AG20443 (cell line): ENCODE measurements around the gene TRAF4.
A peak's percentile ranks its signal among the peaks of the same experiment; 100 is the strongest.
"Not testable (repeated sequence)": the region's sequence is repeated elsewhere in the genome, so short reads cannot be mapped to it uniquely, and the experiment has no call there.

Source experiments
- DNase-seq: peaks from one replicate; pipeline ENCODE4 v3.0.0; 2012; ENCODE audit warnings: low spot score, mixed read lengths

TRAF4 gene

GRCh38 chr17:28729950-28730330, 13.9 kb upstream of the TRAF4 start:
- no peak for DNase-seq

- no peak for DNase-seq
Measured at GRCh38 chr17:28733346-28733745, 10.5 kb upstream of the TRAF4 start.

GRCh38 chr17:28734712-28735241, 9.0 kb upstream of the TRAF4 start:
- DNase-seq = no peak

GRCh38 chr17:28735242-28735722, 8.5 kb upstream of the TRAF4 start:
- DNase-seq = no peak

- not testable (repeated sequence) for DNase-seq
Measured at GRCh38 chr17:28735913-28736769, 7.7 kb upstream of the TRAF4 start.

- DNase-seq = no peak
Measured at GRCh38 chr17:28737316-28737715, 6.5 kb upstream of the TRAF4 start.

DNA sequence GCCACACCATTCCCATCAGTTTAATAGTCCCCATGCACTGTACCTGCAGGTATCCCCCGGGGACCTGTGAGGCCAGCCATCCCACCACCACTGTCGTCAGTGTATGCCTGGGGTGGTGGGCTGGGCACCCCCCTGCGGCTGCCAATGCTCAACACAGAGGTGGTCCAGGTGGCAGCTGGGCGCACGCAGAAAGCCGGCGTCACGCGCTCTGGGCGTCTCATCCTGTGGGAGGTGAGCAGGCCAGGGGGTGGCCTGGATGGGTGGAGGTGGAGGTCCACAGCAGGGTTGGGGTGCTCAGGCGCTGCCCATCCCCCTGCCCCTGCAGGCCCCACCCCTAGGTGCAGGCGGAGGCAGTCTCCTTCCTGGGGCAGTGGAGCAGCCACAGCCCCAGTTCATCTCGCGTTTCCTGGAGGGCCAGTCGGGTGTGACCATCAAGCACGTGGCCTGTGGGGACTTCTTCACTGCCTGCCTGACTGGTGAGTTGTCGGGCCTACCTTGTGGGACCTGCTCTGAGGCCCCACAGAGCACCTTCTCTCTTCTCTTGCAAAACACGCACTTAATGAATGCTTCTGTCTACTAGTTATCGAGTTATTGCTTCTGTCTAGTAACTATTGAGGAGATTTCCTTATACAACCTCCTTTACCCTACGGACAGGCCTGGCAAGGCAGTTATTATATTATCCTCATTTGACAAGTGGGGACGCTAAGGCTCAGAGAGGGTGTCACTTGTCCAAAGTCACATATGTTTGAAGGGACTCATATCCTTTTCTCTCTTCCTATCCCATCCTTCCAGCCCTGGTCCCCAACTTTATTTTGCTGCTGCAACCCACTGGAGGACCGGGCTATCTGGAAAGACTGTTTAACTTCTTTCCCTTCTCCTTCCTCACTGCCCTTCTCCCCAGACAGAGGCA, 5.8 kb upstream of the TRAF4 start:
- DNase-seq = no peak

- DNase-seq = no peak
Measured at GRCh38 chr17:28738680-28739384, 5.0 kb upstream of the TRAF4 start.

DNA sequence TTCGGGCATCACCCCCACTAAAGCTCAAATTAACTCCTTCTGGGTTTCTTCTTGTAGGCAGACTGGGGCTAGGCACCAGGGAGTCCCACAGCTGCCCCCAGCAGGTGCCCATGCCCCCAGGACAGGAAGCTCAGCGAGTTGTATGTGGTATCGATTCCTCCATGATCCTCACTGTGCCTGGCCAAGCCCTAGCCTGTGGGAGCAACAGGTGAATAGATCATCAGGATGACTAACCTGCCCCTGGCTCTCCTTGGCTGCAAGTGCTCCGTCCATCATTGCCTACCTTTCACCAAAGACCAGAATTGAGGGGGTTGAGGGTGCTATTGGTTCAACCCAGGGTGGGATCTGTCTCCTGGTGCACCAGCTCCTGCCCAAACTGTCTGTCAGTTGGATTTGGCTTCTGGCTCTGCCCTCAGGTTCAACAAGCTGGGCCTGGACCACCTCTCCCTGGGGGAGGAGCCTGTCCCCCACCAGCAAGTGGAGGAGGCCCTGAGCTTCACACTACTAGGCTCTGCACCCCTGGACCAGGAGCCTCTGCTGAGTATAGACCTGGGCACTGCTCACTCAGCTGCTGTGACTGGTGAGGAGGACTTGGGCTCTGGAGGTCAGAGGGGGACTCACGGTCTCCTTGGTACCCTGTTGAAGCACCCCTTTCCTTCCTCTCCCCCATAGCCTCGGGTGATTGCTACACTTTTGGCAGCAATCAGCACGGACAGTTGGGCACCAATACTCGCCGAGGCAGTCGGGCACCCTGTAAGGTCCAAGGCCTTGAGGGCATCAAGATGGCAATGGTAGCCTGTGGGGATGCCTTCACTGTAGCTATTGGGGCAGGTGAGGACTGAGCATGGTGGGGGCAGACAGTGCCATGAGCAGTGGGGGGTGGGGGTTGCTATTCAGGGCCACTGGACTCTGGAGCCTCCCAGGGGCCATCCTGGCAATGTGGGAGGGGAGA, 3.1 kb upstream of the TRAF4 start:
- DNase-seq = no peak

DNA sequence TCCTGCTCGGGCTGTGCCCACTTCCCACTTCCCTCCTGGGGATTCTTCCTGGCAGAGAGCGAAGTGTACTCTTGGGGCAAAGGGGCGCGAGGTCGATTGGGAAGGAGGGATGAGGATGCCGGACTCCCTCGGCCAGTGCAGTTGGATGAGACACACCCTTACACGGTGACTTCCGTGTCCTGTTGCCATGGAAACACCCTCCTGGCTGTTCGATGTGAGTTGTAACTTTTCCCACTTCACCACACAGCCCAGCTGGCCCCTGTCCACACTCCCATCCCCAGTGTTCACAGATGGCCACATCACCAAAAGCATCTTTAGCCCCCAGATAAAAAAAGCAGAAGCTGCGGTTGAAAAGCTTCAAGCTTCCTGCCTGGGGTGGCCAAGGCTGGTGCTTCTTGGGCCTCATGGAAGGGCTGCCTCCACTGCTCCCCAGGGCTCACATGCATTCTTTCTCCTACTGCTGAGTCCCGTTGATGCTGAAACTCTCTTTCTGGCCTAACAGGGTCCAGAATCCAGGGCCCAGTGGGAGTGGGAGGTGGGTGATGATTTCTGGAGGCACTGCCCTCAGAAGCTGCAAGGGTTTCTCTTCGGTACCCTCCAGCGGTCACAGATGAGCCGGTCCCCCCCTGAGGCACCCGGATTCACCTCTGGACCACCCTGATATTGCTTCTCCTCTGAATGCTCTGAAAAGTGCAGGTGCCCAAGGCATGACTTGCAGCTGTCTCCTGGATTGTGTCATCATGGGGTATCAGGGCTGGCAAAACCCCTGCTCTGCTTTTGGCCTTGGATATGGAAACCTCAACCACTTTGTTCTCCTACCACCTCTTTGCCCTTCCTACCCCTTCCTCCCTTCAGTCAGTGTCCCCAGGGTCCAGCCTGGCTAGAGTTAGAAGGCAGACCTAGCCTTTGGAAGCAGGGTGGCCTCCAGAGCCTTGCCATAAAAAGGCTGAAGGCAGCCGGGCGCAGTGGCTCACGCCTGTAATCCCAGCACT, 2.2 kb upstream of the TRAF4 start:
- DNase-seq = no peak

GRCh38 chr17:28744104-28744971, 527 bp downstream of the TRAF4 start:
- DNase-seq = peak; percentile 79

GRCh38 chr17:28744972-28745785, 1.4 kb downstream of the TRAF4 start:
- peak; percentile 33 for DNase-seq

DNA sequence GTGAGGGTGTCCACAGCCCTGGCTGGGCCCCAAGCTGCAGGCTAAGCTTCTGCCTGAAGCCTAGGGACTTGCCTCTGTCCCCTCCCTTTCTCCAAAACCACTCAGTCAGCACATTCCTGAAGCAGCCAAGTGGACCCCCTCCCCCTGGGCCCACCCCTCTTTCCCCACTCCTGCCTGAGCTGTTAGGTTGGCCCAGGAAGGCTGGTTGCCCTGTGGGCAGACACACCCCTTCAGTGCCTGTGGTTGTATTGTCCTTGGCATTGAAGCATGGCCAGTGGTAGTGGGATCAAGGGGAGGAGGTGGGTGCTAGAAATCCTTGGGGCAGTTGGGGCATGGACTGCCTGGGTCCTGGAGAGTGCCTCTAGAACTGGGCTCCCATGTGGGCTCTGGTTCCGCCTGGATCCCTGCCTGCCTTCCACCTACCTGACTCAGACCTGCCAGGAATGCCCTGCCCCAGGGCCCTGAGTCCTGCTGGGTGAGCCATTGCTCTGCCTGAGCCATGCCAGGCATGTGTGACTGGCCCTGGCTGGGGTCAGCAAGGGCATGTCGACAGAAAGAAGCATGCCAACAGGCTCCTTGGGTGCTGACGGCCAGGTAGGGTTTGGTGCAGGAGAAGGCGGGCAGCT, 2.1 kb downstream of the TRAF4 start:
- no peak for DNase-seq

DNA sequence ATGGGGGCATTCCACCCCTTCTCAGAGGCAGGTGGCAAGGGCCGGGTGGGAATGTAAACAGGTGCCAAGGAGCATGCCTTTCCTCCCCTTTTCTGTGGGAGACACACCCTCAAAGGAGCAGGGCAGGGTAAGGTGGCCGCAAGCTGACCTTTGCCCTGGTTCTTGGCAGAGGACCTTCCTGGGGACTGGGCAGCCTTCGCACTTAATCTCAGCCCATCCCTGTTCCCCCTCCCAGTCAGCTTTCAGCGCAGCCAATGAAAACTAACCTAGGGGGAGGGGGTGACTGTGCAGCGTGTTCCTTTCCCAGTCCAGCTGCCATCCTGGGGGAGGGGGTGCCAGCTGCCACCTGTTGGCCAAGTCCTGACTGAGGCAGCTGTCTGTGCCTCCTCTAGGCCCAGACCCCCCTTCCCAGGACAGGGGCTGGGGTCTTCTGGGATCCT, 2.8 kb downstream of the TRAF4 start:
- no peak for DNase-seq

DNA sequence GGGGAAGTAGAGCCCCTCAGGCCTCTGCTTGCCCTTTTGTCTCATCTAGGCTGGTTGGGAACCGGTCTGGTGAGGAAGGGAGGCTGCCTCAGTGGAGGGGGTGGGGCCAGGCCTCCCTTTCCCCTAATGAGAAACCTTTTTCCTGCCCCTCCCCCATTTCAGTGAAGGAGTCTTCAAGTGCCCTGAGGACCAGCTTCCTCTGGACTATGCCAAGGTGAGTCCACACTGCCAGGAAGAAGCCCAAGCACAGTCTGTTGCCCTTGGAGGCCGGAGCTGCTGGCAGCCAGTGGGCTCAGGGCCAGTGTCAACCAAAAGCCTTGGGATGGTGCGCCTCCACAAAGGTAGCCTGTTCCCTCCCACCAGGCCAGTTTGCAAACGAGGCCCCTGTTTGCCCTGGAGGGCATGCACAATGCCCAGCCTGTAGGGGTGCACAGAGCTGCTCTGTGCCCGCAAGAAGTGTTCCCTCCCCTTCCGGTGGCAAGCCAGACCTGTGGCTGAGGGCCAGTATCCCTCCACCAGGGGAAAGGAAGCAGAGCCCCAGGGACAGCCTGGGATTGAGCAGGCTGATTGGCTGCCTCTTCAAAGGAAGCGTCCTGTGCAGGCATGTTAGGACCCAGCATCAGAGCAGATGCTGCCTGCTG, 3.4 kb downstream of the TRAF4 start:
- no peak for DNase-seq
